Osteoblast (primary cell): ENCODE data around the gene PRPH2. TPM values are rescaled to one million over a fixed set of nuclear protein-coding genes. Genes with fewer than 3 reads are reported as not detected.

Experiments used
- DNase-seq: peaks from one replicate; pipeline ENCODE4 v3.0.0; 2011; ENCODE audit warnings: low spot score, mixed read lengths; ENCODE audit not compliant: insufficient read length; ENCODE audit errors: missing footprints
- H2AFZ ChIP-seq: 2 replicates; pipeline ENCODE4 v1.6.0; 2011; ENCODE audit warnings: mild to moderate bottlenecking, low read length
- H3K27ac ChIP-seq: 2 replicates; pipeline ENCODE4 v1.5.1; 2011; ENCODE audit warnings: mild to moderate bottlenecking, low read depth, low read length, moderate library complexity
- H3K27me3 ChIP-seq: 2 replicates; pipeline ENCODE4 v1.6.0; 2012; ENCODE audit warnings: mild to moderate bottlenecking, control low read depth, inconsistent platforms, low read length, moderate library complexity; ENCODE audit not compliant: insufficient read depth
- H3K36me3 ChIP-seq: 2 replicates; pipeline ENCODE4 v1.5.1; 2011; ENCODE audit warnings: mild to moderate bottlenecking, low read length, control low read depth, moderate library complexity; ENCODE audit not compliant: insufficient read depth
- H3K4me1 ChIP-seq: 2 replicates; pipeline ENCODE4 v1.5.1; 2011; ENCODE audit warnings: mild to moderate bottlenecking, low read length, control low read depth, moderate library complexity; ENCODE audit not compliant: insufficient read depth
- H3K4me2 ChIP-seq: 2 replicates; pipeline ENCODE4 v1.6.0; 2011; ENCODE audit warnings: mild to moderate bottlenecking, low read length; ENCODE audit not compliant: insufficient read depth
- H3K4me3 ChIP-seq: fragments of 200-600 bp; sonication (generic); 3 replicates; pipeline ENCODE4 v1.5.1; 2012; ENCODE audit warnings: mild to moderate bottlenecking, low read length, inconsistent platforms; ENCODE audit not compliant: insufficient read depth
- H3K79me2 ChIP-seq: 2 replicates; pipeline ENCODE4 v1.6.0; 2012; ENCODE audit warnings: mild to moderate bottlenecking, low read length, control low read depth, inconsistent platforms; ENCODE audit not compliant: insufficient read depth
- H3K9me3 ChIP-seq: 2 replicates; pipeline ENCODE4 v1.5.1; 2011; ENCODE audit warnings: low read depth, low read length, control low read depth
- H4K20me1 ChIP-seq: 2 replicates; pipeline ENCODE4 v1.6.0; 2012; ENCODE audit warnings: mild to moderate bottlenecking, low read length, control low read depth; ENCODE audit not compliant: insufficient read depth
- total RNA-seq: library from RNA; depleted of rRNA; stranded (reverse); fragments of >200 nt; gene quantifications from 2 replicates; pipeline ENCODE4 v1.2.3, GENCODE V29; 2012
- TF ChIP-seq, protein P1 (sequence below): IDR thresholded peaks from 2 replicates; pipeline ENCODE4 v1.5.1; 2011; ENCODE audit warnings: mild to moderate bottlenecking, low read depth, low read length, moderate library complexity; ENCODE audit errors: extremely low read depth

Gene PRPH2
- total RNA-seq, 1 donor, result 3.3 TPM

DNA sequence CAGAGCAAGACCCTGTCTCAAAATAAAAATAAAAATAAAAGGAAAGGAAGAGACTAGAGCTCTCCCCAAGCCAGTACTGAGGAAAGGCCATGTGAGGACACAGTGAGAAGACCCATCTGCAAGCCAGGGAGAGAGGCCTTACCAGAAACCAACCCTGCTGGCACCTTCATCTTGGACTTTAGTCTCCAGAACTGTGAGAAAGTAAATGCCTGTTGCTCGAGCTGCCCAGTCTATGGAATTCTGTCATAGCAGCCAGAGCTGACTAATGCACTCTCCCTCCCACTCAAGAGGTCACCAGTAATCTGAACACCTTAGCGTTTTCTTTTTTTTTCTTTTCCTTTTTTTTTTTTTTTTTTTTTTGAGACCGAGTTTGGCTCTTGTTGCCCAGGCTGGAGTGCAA lies 7.3 kb upstream of the PRPH2 start:
- Histone ChIP-seq H3K4me2 (no peak overlapping the region), H3K36me3 (no peaks in the 10 kb centered on the region), H3K79me2 (no peaks in the 10 kb centered on the region), H3K4me1 (peaks cover 7% of the 10 kb centered on the region), H4K20me1 (no peaks in the 10 kb centered on the region), H2AFZ (peak overlapping the region; percentile 61), H3K27ac (peak overlapping the region; percentile 36), H3K9me3 (no peaks in the 10 kb centered on the region), H3K4me3 (no peak overlapping the region), H3K27me3 (no peaks in the 10 kb centered on the region)
- TF ChIP-seq, protein P1, sequence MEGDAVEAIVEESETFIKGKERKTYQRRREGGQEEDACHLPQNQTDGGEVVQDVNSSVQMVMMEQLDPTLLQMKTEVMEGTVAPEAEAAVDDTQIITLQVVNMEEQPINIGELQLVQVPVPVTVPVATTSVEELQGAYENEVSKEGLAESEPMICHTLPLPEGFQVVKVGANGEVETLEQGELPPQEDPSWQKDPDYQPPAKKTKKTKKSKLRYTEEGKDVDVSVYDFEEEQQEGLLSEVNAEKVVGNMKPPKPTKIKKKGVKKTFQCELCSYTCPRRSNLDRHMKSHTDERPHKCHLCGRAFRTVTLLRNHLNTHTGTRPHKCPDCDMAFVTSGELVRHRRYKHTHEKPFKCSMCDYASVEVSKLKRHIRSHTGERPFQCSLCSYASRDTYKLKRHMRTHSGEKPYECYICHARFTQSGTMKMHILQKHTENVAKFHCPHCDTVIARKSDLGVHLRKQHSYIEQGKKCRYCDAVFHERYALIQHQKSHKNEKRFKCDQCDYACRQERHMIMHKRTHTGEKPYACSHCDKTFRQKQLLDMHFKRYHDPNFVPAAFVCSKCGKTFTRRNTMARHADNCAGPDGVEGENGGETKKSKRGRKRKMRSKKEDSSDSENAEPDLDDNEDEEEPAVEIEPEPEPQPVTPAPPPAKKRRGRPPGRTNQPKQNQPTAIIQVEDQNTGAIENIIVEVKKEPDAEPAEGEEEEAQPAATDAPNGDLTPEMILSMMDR, result no peak
- peak; percentile 66 for DNase-seq

DNA sequence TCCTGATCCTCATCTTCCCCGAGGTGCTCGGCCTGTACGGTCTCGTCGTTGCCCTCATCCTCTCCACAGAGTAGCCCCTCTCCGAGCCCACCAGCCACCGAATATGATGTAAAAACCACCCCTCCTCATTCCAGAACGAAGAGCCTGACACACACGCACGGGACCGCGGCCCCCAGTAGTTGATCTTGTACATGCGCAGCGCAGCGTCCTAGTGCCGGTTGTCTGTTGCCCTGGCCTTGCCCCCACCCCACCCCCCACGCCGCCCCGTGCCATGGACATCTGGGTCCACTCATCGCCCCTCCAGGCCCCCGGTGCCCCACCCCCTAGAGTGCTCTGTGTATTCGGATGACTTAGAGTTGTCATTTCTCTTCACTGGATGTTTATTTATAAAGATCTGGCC lies 5.2 kb upstream of the PRPH2 start:
- H3K4me1 ChIP-seq, result peaks cover 7% of the 10 kb centered on the region
- peak overlapping the region; percentile 72 for H3K4me3 ChIP-seq
- no peak overlapping the region for H3K27ac ChIP-seq
- H3K36me3 ChIP-seq, result no peaks in the 10 kb centered on the region
- DNase-seq, result no peak
- H2AFZ ChIP-seq, result peak overlapping the region; percentile 98
- no peaks in the 10 kb centered on the region for H3K27me3 ChIP-seq
- TF ChIP-seq, protein P1, result no peak
- H4K20me1 ChIP-seq, result no peaks in the 10 kb centered on the region
- peak overlapping the region; percentile 96 for H3K4me2 ChIP-seq
- H3K79me2 ChIP-seq, result no peaks in the 10 kb centered on the region
- no peaks in the 10 kb centered on the region for H3K9me3 ChIP-seq

DNA sequence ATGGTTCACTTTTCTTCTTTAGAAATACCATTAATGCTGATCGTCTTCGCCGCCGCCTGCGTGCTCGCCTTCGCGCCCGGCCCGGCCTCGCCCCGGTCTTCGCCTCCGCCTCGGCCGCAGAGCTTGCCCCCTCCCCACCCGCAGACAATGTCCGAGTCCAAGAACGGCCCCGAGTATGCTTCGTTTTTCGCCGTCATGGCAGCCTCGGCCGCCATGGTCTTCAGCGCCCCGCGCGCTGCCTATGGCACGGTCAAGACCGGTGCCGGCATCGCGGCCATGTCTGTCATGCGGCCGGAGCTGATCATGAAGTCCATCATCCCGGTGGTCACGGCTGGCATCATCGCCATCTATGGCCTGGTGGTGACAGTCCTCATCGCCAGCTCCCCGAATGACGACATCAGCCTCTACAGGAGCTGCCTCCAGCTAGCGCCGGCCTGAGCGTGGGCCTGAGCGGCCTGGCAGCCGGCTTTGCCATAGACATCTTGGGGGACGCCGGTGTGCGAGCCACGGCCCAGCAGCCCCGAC lies 4.8 kb upstream of the PRPH2 start:
- Histone ChIP-seq H3K4me3 (peak overlapping the region; percentile 72), H2AFZ (peak overlapping the region; percentile 98), H3K4me1 (peaks cover 7% of the 10 kb centered on the region), H3K9me3 (no peaks in the 10 kb centered on the region), H3K27ac (peak overlapping the region; percentile 66), H4K20me1 (no peaks in the 10 kb centered on the region), H3K79me2 (no peaks in the 10 kb centered on the region), H3K4me2 (peak overlapping the region; percentile 96), H3K27me3 (no peaks in the 10 kb centered on the region), H3K36me3 (no peaks in the 10 kb centered on the region)
- peak; percentile 68 for DNase-seq
- TF ChIP-seq, protein P1, result no peak

DNA sequence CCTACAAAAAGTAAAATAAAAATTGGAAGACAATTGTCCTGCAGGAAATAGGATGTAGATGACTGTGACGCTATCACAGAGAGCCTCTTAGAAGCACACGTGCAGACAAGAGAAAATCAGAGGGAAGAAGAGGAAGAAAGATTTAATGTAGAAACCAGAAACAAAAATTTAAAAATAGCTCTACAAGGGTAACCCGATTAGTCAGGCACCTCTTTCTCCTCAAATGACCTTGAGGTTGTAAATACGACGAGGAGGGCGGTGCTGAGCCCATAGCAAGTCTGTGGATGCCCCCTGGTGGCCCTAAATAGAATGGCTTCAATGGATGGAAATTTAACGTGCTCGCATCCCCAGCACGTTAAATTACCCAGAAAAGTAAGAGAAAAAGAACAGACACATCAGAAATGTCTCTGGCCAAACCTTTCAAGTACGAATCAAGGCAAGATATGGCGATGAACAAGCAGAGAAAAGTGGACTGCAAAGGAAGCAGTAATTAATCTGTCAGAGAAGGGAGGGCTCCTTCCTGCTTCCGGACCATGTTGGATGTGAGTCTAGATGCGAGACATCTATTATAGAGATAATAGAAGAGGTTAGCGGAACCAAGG lies 4.2 kb upstream of the PRPH2 start:
- no peaks in the 10 kb centered on the region for H3K9me3 ChIP-seq
- peaks cover 7% of the 10 kb centered on the region for H3K4me1 ChIP-seq
- peak overlapping the region; percentile 66 for H3K27ac ChIP-seq
- no peaks in the 10 kb centered on the region for H4K20me1 ChIP-seq
- no peaks in the 10 kb centered on the region for H3K36me3 ChIP-seq
- H3K4me3 ChIP-seq, result peak overlapping the region; percentile 72
- H3K27me3 ChIP-seq, result no peaks in the 10 kb centered on the region
- TF ChIP-seq, protein P1, result peak; percentile 98
- peak; percentile 93 for DNase-seq
- no peaks in the 10 kb centered on the region for H3K79me2 ChIP-seq
- peak overlapping the region; percentile 96 for H3K4me2 ChIP-seq
- H2AFZ ChIP-seq, result peak overlapping the region; percentile 98
